RWPE1 (cell line): ENCODE results near the gene CHRNA4.

Source experiments
- CTCF ChIA-PET: fragments of 350-600 bp; sonication (Branson Sonifier 250); formaldehyde crosslinking; extraction: SDS; loops from one replicate; lab custom pipeline; 2021; lab: Yijun Ruan, JAX
- POLR2A ChIA-PET: fragments of 400-600 bp; formaldehyde crosslinking; extraction: SDS; loops from one replicate; lab custom pipeline; 2020; ENCODE audit warnings: antibody characterized with exemption; ENCODE audit not compliant: low non-redundant PET; lab: Yijun Ruan, JAX
- DNase-seq: peaks from one replicate; pipeline ENCODE4 v3.0.0; 2012; ENCODE audit warnings: low spot score
- H3K27ac ChIP-seq: fragments of 450-650 bp; 2 replicates; pipeline ENCODE4 v1.5.1; 2017
- TF ChIP-seq, protein P1 (sequence below): fragments of 450-650 bp; conservative IDR thresholded peaks from 2 replicates; pipeline ENCODE4 v1.5.1; 2017; ENCODE audit warnings: low read depth, mild to moderate bottlenecking

CHRNA4 gene

DNA sequence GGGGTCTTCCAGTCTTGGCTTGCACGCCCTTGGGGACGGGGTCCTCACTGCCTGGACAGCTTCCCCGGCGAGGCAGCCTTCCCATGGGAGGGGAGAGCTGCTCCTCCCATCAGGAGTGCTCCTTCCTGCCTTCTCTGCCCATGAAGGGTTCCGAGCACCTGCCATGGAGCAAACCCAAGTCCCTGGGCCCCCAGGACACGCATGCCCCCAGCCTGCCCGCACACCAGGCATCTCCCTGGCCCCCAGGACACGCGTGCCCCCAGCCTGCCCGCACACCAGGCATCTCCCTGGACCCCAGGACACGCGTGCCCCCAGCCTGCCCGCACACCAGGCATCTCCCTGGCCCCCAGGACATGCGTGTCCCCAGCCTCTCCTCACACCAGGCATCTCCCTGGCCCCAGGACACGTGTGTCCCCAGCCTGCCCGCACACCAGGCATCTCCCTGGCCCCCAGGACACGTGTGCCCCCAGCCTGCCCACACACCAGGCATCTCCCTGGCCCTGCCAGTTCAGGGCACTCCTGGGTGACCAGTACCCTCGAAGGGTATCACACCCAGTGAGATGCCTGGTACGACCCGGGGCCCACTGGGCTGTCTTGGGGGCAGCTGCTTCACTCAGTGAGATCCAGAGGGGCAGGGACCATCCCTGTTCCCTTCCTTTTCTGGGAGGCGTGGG is 46.4 kb downstream of the CHRNA4 start:
- ChIA-PET CTCF (no interaction called here), POLR2A (no interaction called here)
- TF ChIP-seq, protein P1, sequence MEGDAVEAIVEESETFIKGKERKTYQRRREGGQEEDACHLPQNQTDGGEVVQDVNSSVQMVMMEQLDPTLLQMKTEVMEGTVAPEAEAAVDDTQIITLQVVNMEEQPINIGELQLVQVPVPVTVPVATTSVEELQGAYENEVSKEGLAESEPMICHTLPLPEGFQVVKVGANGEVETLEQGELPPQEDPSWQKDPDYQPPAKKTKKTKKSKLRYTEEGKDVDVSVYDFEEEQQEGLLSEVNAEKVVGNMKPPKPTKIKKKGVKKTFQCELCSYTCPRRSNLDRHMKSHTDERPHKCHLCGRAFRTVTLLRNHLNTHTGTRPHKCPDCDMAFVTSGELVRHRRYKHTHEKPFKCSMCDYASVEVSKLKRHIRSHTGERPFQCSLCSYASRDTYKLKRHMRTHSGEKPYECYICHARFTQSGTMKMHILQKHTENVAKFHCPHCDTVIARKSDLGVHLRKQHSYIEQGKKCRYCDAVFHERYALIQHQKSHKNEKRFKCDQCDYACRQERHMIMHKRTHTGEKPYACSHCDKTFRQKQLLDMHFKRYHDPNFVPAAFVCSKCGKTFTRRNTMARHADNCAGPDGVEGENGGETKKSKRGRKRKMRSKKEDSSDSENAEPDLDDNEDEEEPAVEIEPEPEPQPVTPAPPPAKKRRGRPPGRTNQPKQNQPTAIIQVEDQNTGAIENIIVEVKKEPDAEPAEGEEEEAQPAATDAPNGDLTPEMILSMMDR, result no peak
- no peak for DNase-seq
- H3K27ac ChIP-seq, result no peak overlapping the region

DNA sequence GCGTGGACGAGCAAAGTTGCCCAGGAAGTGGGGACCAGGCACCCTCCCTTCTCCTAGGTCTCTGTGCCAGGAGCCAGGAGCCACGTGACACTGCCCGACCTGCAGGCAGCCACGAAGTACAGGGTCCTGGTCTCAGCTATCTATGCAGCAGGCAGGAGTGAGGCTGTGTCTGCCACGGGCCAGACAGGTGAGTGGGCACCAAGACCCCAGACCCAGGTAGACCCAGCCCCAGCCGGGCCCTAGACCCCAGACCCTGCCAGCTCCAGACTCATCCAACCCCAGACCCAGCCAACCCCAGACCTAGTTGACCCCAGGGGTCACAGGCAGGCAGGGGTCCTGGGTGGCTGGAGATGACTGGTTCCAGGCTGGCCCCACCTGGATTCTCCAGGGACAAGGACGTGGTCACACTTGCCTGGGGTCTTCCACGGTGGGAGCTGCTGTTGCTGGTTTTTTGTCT is 47.1 kb downstream of the CHRNA4 start:
- CTCF ChIA-PET, result interaction anchor here (0.6 to 1.3 kb wide), 3 partner anchors 33 to 205 kb away, joined by 3 to 7 read pairs (median 3); no protein-coding TSS in a partner anchor
- H3K27ac ChIP-seq, result no peak overlapping the region
- POLR2A ChIA-PET, result no interaction called here
- TF ChIP-seq, protein P1, result no peak
- no peak for DNase-seq

DNA sequence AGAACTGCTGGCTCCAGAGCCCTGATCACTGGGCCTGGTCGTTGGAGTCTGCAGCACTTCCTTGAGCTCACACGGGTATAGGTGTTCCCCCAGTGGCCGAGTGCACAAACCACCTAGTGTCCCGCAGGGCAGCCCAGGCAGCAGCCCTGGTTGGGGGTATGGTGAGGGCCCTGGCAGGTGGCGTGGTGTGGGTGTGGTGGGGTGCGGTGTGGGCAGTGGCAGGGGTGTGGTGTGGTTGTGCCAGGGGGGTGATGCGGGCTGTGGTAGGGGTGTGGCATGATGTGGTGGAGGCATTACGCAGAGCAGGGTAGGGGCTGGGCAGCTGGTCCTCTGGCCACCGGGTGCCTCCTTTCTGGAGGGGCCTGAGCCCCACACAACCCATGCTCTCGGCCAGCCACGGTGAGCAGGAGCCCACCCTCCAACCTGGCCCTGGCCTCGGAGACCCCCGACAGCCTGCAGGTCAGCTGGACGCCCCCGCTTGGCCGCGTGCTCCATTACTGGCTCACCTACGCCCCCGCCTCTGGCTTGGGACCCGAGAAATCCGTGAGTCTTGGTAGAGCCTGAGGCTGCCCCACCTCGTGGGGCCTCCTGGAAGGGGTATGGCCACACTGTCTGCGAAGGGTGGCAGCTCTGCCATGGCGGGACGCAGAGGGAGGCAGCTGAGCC is 47.7 kb downstream of the CHRNA4 start:
- no peak overlapping the region for H3K27ac ChIP-seq
- DNase-seq, result no peak
- POLR2A ChIA-PET, result no interaction called here
- CTCF ChIA-PET, result interaction anchor here (0.6 to 1.3 kb wide), 4 partner anchors 14 to 206 kb away, joined by 3 to 7 read pairs (median 3); no protein-coding TSS in a partner anchor
- TF ChIP-seq, protein P1, result no peak

DNA sequence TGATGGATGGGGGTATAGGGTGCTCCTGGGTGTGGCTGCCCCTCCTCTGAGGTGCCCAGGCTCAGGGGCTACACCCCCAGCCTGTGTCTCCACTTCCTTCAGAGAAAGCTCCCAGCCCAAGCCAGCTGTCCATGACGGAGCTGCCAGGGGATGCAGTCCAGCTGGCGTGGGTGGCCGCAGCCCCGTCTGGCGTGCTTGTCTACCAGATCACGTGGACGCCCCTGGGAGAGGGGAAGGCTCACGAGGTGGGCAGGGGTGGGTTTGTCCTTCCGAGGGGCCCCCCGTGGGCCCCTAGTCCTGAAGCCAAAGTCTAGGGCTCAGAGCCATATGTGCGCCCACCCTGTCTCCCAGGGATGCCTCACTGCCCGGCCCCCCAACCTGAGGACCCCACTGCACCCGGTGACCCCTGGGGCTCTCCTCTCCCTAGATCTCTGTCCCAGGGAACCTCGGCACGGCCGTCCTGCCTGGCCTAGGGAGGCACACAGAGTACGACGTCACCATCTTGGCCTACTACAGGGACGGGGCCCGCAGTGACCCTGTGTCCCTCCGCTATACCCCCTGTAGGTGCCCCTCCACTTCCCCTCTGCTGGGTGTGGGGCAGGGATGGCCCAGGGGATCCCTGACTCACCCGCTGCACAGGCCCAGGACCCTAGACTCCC is 48.3 kb downstream of the CHRNA4 start:
- ChIA-PET CTCF (interaction anchor here (0.7 to 1.3 kb wide), 4 partner anchors 13 to 335 kb away, joined by 3 to 7 read pairs (median 4); partner anchors contain the start of gene ARFGAP1), POLR2A (no interaction called here)
- TF ChIP-seq, protein P1, result no peak
- DNase-seq, result no peak
- no peak overlapping the region for H3K27ac ChIP-seq

DNA sequence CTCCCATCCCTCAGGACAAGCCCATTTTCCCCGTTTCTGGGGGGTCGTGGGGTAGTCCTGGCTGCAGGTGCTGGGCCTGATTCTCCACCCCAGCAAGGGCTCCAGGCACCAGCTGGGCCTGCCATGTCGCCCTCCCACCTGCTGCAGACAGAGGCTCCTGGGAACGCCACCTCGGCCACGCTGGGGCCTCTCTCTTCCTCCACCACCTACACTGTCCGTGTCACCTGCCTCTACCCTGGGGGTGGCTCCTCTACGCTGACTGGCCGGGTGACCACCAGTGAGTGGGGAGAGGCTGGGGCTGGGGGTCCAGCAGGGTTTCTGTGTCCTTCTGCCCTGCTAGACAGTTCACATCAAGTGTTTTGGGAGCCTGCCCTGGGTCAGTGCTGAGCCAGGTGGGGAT is 48.9 kb downstream of the CHRNA4 start:
- TF ChIP-seq, protein P1, result no peak
- ChIA-PET CTCF (interaction anchor here (0.7 to 6.1 kb wide), 4 partner anchors 13 to 335 kb away, joined by 3 to 178 read pairs (median 4); partner anchors contain the start of gene ARFGAP1), POLR2A (no interaction called here)
- DNase-seq, result no peak
- H3K27ac ChIP-seq, result no peak overlapping the region

DNA sequence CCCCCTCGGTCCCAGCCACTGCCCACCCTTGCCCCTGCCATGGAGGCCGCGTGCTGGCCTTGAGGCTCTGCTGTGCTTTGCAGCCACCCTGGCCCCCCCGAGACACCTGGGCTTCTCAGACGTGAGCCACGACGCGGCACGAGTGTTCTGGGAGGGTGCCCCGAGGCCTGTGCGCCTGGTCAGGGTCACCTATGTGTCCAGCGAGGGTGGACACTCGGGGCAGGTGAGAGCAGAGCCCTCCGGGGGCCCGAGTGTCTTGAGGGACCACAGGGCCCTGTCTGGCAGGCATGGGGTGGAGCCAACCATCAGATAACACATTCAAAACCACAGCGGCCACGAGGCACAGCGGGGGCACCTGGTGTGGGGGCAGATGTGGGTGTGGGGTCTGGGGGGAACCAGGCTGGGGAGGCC is 49.3 kb downstream of the CHRNA4 start:
- POLR2A ChIA-PET, result no interaction called here
- TF ChIP-seq, protein P1, result no peak
- DNase-seq, result no peak
- CTCF ChIA-PET, result interaction anchor here (6.1 kb wide), 1 partner anchor 68 kb away, joined by 178 read pairs; no protein-coding TSS in a partner anchor
- H3K27ac ChIP-seq, result no peak overlapping the region
